Measurements from ENCODE around the gene NCOA3.
"Not testable (repeated sequence)": the region's sequence is repeated elsewhere in the genome, so short reads cannot be mapped to it uniquely, and the experiment has no call there.

Gene NCOA3

GRCh38 chr20:47475419-47476044, 26.2 kb upstream of the NCOA3 start:
- no peak for DNase-seq

GRCh38 chr20:47476452-47476851, 25.2 kb upstream of the NCOA3 start:
- no peak for DNase-seq

- DNase-seq = no peak
Measured at GRCh38 chr20:47479093-47479492, 22.6 kb upstream of the NCOA3 start.

- DNase-seq = no peak
Measured at GRCh38 chr20:47479506-47479905, 22.2 kb upstream of the NCOA3 start.

- DNase-seq = no peak
Measured at GRCh38 chr20:47480239-47480638, 21.4 kb upstream of the NCOA3 start.

- no peak for DNase-seq
Measured at GRCh38 chr20:47480705-47481104, 21.0 kb upstream of the NCOA3 start.

GRCh38 chr20:47481330-47482216, 20.1 kb upstream of the NCOA3 start:
- no peak for DNase-seq

GRCh38 chr20:47482705-47483104, 19.0 kb upstream of the NCOA3 start:
- DNase-seq = no peak

GRCh38 chr20:47484303-47484702, 17.4 kb upstream of the NCOA3 start:
- DNase-seq = no peak

GRCh38 chr20:47487175-47487917, 14.3 kb upstream of the NCOA3 start:
- peak; percentile 84 for DNase-seq

GRCh38 chr20:47489448-47489872, 12.2 kb upstream of the NCOA3 start:
- DNase-seq = no peak

- no peak for DNase-seq
Measured at GRCh38 chr20:47490795-47491194, 10.9 kb upstream of the NCOA3 start.

GRCh38 chr20:47492284-47492683, 9.4 kb upstream of the NCOA3 start:
- DNase-seq = no peak

- DNase-seq = peak; percentile 66 to 76
Measured at GRCh38 chr20:47493175-47493962, 8.3 kb upstream of the NCOA3 start.

GRCh38 chr20:47493963-47494293, 7.8 kb upstream of the NCOA3 start:
- no peak for DNase-seq

- not testable (repeated sequence) for DNase-seq
Measured at GRCh38 chr20:47494606-47495005, 7.1 kb upstream of the NCOA3 start.

- DNase-seq = no peak
Measured at GRCh38 chr20:47496118-47496517, 5.6 kb upstream of the NCOA3 start.

- no peak for DNase-seq
Measured at GRCh38 chr20:47498606-47499005, 3.1 kb upstream of the NCOA3 start.

- DNase-seq = peak in 1 of 2 experiments; percentile 21
Measured at GRCh38 chr20:47499053-47499452, 2.6 kb upstream of the NCOA3 start.

- peak in 1 of 2 experiments; percentile 25 for DNase-seq
Measured at GRCh38 chr20:47500082-47500481, 1.6 kb upstream of the NCOA3 start.

GRCh38 chr20:47500554-47500953, 1.1 kb upstream of the NCOA3 start:
- no peak for DNase-seq

GRCh38 chr20:47501116-47501481, 588 bp upstream of the NCOA3 start:
- DNase-seq = no peak
